DMS79 (cell line): ENCODE measurements around the gene PAM16.

Experiments used
- DNase-seq: peaks from one replicate; lab custom pipeline; 2025; lab: John Stamatoyannopoulos, UW

Gene PAM16

GRCh38 chr16:4319454-4320421, 31.4 kb downstream of the PAM16 start:
- DNase-seq = peak; percentile 21

- DNase-seq = no peak
Observed at GRCh38 chr16:4318967-4319366, 32.2 kb downstream of the PAM16 start.

- no peak for DNase-seq
Observed at GRCh38 chr16:4318451-4318910, 32.6 kb downstream of the PAM16 start.

GRCh38 chr16:4317532-4318450, 33.3 kb downstream of the PAM16 start:
- DNase-seq = no peak

GRCh38 chr16:4316864-4317531, 34.1 kb downstream of the PAM16 start:
- peak; percentile 25 for DNase-seq

GRCh38 chr16:4316108-4316863, 34.8 kb downstream of the PAM16 start:
- DNase-seq = no peak

GRCh38 chr16:4315186-4316107, 35.7 kb downstream of the PAM16 start, which contains the start of gene GLIS2:
GLIS2 (plus strand) TSS chr16:4316067; CDS start chr16:4332281, 16,214 bp downstream.
- peak; percentile 43 for DNase-seq

- DNase-seq = no peak
Observed at GRCh38 chr16:4314532-4315185, 36.5 kb downstream of the PAM16 start.

- no peak for DNase-seq
Observed at GRCh38 chr16:4313563-4314531, 37.3 kb downstream of the PAM16 start.

GRCh38 chr16:4309833-4310266, 41.3 kb downstream of the PAM16 start:
- DNase-seq = no peak

GRCh38 chr16:4309102-4309832, 41.9 kb downstream of the PAM16 start:
- DNase-seq = no peak

GRCh38 chr16:4307215-4308037, 43.7 kb downstream of the PAM16 start:
- peak; percentile 84 for DNase-seq

GRCh38 chr16:4306470-4307214, 44.5 kb downstream of the PAM16 start:
- DNase-seq = peak; percentile 66

GRCh38 chr16:4303973-4304372, 47.1 kb downstream of the PAM16 start:
- DNase-seq = no peak

GRCh38 chr16:4301968-4302367, 49.2 kb downstream of the PAM16 start:
- DNase-seq = no peak

- no peak for DNase-seq
Observed at GRCh38 chr16:4301177-4301576, 49.9 kb downstream of the PAM16 start.
